Activated CD4-positive, alpha-beta T cell treated with anti-CD3 and anti-CD28 coated beads for 36 hours (primary cell): ENCODE data around the gene ITGA11. TPM values are rescaled to one million over a fixed set of nuclear protein-coding genes. Genes with fewer than 3 reads are reported as not detected.
A peak's percentile ranks its signal among the peaks of the same experiment; 100 is the strongest.

ENCODE experiments used
- ATAC-seq: fragments of 200-7000 bp; cut with Tn5 transposase; one replicate; pipeline ENCODE4 v1.10.0; 2021; ENCODE audit warnings: mild to moderate bottlenecking, moderate library complexity
- CTCF ChIA-PET: fragments of 350-600 bp; sonication (Branson Sonifier 250); formaldehyde crosslinking; loops from one replicate; lab custom pipeline; 2021; ENCODE audit warnings: antibody characterized with exemption; lab: Charles Lee
- POLR2A ChIA-PET: fragments of 350-600 bp; sonication (Branson Sonifier 250); formaldehyde crosslinking; loops from one replicate; lab custom pipeline; 2021; ENCODE audit warnings: antibody characterized with exemption, inconsistent platforms; lab: Charles Lee
- DNase-seq: peaks from one replicate; pipeline ENCODE4 v3.0.0-alpha.2; 2020
- H3K27ac Mint-ChIP-seq: one replicate; pipeline ENCODE4 v1.8.0; 2021; ENCODE audit warnings: mixed read lengths
- H3K27me3 Mint-ChIP-seq: one replicate; pipeline ENCODE4 v1.8.0; 2021; ENCODE audit warnings: mixed read lengths
- H3K36me3 Mint-ChIP-seq: one replicate; pipeline ENCODE4 v1.8.0; 2021; ENCODE audit warnings: low read depth, mixed read lengths
- H3K4me1 Mint-ChIP-seq: one replicate; pipeline ENCODE4 v1.8.0; 2021; ENCODE audit warnings: mixed read lengths
- H3K4me3 Mint-ChIP-seq: one replicate; pipeline ENCODE4 v1.8.0; 2021; ENCODE audit warnings: mild to moderate bottlenecking, moderate library complexity, mixed read lengths
- H3K9me3 Mint-ChIP-seq: one replicate; pipeline ENCODE4 v1.8.0; 2021; ENCODE audit warnings: low read depth, mixed read lengths
- intact Hi-C, 2 experiments: fragments of 100-400 bp; cut with DNase I in 1 of 2; cut with micrococcal nuclease in 1 of 2; formaldehyde crosslinking; loops; one replicate each; pipeline versions ENCODE4 v1.14.2 to v1.15.1; 2022 to 2024; cut with DNase I, micrococcal nuclease
- total RNA-seq, 2 experiments: library from RNA; stranded (reverse); gene quantifications; one replicate each; pipeline ENCODE4 v1.2.3, GENCODE V29; 2021

Gene ITGA11
- total RNA-seq, 2 experiments from 2014 or later, result 2.9 to 3.2 TPM

DNA sequence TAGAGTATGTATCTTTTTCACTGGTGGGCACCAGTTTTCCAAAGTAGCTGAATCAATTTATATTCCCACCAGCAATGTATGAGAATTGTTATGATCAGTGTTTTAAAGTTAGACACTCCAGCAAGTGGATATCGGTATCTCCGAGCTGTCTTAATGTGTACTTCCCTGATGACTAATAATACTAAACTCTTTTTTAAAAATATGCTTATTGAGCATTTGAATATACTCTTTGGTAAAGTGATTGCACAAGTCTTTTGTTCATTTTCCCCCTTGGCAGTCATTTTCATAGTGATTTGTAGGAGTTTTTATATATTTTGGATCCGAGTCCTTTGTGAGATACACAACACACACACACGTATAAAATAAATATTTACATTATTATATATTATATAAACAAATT is 166.9 kb downstream of the ITGA11 start:
- CTCF ChIA-PET, result interaction anchor here (0.6 to 1.3 kb wide), 5 partner anchors 8 to 206 kb away, joined by 3 to 5 read pairs (median 3); partner anchors contain the start of gene FEM1B
- Mint-ChIP-seq H3K4me3 (no peak overlapping the region), H3K27ac (no peak overlapping the region), H3K4me1 (no peaks in the 10 kb centered on the region), H3K36me3 (no peaks in the 10 kb centered on the region), H3K9me3 (no peaks in the 10 kb centered on the region), H3K27me3 (peaks cover 13% of the 10 kb centered on the region)
- intact Hi-C loops, result no loop called here
- ATAC-seq (no peak), DNase-seq (no peak)
- POLR2A ChIA-PET, result interaction anchor here (0.6 kb wide), 1 partner anchor 234 kb away, joined by 4 read pairs; no protein-coding TSS in a partner anchor

DNA sequence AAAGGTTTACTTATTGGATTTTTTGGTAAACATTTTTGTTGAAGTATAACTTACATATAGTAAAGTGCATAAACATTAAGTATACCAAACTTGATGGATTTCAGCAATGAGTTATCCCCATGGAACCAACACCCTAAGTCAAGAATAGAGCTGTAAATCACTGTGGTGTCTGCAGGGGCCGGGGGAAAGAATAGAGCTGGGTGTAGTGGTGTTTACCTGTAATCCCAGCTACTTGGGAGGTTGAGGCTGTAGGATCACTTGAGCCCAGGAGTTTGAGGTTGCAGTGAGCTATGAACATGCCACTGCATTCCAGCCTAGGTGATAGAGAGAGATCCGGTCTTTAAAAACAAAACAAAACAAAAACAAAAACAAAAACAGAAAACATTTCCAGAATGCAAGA is 167.7 kb downstream of the ITGA11 start:
- Mint-ChIP-seq H3K9me3 (no peaks in the 10 kb centered on the region), H3K27ac (no peak overlapping the region), H3K4me1 (peaks cover 2% of the 10 kb centered on the region), H3K4me3 (no peak overlapping the region), H3K36me3 (no peaks in the 10 kb centered on the region), H3K27me3 (peaks cover 13% of the 10 kb centered on the region)
- ChIA-PET POLR2A (no interaction called here), CTCF (interaction anchor here (1.1 kb wide), 2 partner anchors 9 to 13 kb away, joined by 4 to 5 read pairs; partner anchors contain the start of gene FEM1B)
- DNase-seq (no peak), ATAC-seq (no peak)
- intact Hi-C loops, result no loop called here

DNA sequence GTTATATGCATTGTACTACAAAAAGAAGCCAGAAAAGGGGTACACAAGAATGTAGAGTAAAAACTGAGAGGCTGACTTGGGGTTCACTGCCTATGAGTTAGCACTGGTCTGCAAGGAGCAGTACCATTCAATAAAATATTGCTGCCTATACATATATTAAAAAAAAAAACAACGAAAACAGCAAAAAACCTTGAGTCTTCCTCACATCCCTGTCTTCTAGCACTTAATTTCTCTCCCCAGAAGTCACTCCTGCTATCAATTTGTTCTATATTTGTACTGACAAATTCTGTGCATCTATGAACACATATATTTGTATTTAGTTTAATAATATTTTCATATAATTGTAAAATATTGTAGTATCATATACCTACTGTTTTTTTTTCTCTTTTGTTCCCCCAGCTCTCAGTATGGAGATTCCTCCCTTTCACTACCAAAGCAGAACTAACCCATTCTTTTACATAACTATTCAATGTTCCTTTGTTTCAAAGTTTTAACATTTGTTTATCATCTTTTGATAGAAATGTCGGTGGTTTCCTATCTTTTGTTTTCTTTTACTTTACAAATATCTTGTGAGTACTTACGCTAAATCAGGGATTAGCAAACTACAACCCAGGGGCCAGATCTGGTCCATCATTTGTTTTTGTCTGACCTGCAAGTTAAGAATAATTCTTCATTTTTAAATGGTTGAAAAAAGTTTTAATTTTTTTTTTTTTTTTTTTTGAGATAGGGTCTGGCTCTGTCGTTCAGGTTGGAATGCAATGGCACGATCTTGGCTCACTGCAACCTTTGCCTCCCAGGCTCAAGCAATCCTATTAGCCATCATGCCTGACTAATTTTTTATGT is 169.2 kb downstream of the ITGA11 start:
- no peaks in the 10 kb centered on the region for H3K9me3 Mint-ChIP-seq
- H3K36me3 Mint-ChIP-seq, result no peaks in the 10 kb centered on the region
- H3K4me3 Mint-ChIP-seq, result no peak overlapping the region
- DNase-seq (no peak), ATAC-seq (no peak)
- CTCF ChIA-PET, result interaction anchor here (1.0 kb wide), 1 partner anchor 10 kb away, joined by 5 read pairs; no protein-coding TSS in a partner anchor
- H3K27me3 Mint-ChIP-seq, result peaks cover 10% of the 10 kb centered on the region
- intact Hi-C loops, result no loop called here
- peaks cover 7% of the 10 kb centered on the region for H3K4me1 Mint-ChIP-seq
- H3K27ac Mint-ChIP-seq, result no peak overlapping the region
- POLR2A ChIA-PET, result no interaction called here

DNA sequence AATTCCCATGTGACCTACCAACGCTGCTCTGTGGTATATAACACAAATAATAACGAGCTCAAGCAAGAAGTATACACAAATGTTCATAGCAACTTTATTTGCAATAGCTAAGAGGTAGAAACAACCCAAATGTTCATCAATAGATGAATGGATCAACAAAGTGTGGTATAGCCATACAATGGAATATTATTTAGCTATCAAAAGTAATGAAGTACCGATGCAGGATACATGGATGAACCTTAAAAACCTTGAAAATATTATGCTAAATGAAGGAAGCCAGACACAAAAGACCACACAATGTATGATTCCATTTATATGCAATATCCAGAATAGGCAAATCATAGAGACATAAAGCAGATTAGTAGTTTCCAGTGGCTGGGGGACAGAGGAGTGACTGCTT is 170.0 kb downstream of the ITGA11 start:
- intact Hi-C loops, result no loop called here
- no peak overlapping the region for H3K4me3 Mint-ChIP-seq
- peaks cover 9% of the 10 kb centered on the region for H3K27me3 Mint-ChIP-seq
- no peaks in the 10 kb centered on the region for H3K9me3 Mint-ChIP-seq
- H3K27ac Mint-ChIP-seq, result no peak overlapping the region
- POLR2A ChIA-PET, result no interaction called here
- ATAC-seq (no peak), DNase-seq (no peak)
- H3K36me3 Mint-ChIP-seq, result no peaks in the 10 kb centered on the region
- peaks cover 7% of the 10 kb centered on the region for H3K4me1 Mint-ChIP-seq
- CTCF ChIA-PET, result interaction anchor here (1.0 kb wide), 1 partner anchor 9 kb away, joined by 5 read pairs; no protein-coding TSS in a partner anchor

DNA sequence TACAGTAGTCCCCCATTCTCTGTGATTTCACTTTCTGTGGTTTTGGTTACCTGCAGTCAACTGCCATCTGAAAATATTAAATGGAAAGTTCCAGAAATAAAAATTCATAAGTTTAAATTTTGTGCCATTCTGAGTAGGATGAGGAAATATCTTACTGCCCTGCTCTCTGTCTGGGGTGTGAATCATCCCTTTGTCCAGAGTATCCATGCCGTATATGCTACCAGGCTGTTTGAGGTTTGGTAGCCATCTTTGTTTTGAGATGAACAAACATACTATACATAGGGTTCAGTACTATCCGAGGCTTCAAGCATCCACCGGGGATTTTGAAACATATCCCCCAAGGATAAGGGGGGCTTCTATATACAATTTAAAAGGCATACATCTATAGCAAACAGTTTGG is 170.7 kb downstream of the ITGA11 start:
- intact Hi-C loops, result no loop called here
- peaks cover 9% of the 10 kb centered on the region for H3K27me3 Mint-ChIP-seq
- no peaks in the 10 kb centered on the region for H3K36me3 Mint-ChIP-seq
- no peak overlapping the region for H3K27ac Mint-ChIP-seq
- no peak for DNase-seq
- no peak for ATAC-seq
- no peak overlapping the region for H3K4me3 Mint-ChIP-seq
- CTCF ChIA-PET, result interaction anchor here (1.0 kb wide), 1 partner anchor 8 kb away, joined by 5 read pairs; no protein-coding TSS in a partner anchor
- no peaks in the 10 kb centered on the region for H3K9me3 Mint-ChIP-seq
- peaks cover 8% of the 10 kb centered on the region for H3K4me1 Mint-ChIP-seq
- POLR2A ChIA-PET, result no interaction called here

DNA sequence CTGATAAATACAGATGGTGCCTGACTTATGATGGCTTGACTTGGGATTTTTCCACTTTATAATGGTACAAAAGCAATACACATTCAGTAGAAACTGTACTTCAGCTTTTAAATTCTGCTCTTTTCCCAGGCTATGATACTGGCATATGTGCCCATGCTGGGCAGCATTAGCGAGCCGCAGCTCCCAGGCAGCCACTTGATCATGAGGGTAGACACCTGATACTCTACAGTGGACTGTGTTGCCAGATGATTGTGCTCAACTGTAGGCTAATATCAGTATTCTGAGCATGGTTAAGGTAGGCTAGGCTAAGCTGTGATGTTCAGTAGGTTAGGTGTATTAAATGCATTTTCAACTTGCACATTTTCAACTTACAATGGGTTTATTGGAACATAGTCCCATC is 172.1 kb downstream of the ITGA11 start:
- Mint-ChIP-seq H3K9me3 (no peaks in the 10 kb centered on the region), H3K36me3 (no peaks in the 10 kb centered on the region), H3K4me3 (no peak overlapping the region), H3K27ac (no peak overlapping the region), H3K27me3 (peaks cover 6% of the 10 kb centered on the region), H3K4me1 (peaks cover 8% of the 10 kb centered on the region)
- POLR2A ChIA-PET, result no interaction called here
- CTCF ChIA-PET, result no interaction called here
- no peak for DNase-seq
- intact Hi-C loops, result loop anchor here in 1 of 2 experiments (10.0 kb wide), 1 partner anchor 415 kb away; no protein-coding TSS in a partner anchor
- ATAC-seq, result no peak

DNA sequence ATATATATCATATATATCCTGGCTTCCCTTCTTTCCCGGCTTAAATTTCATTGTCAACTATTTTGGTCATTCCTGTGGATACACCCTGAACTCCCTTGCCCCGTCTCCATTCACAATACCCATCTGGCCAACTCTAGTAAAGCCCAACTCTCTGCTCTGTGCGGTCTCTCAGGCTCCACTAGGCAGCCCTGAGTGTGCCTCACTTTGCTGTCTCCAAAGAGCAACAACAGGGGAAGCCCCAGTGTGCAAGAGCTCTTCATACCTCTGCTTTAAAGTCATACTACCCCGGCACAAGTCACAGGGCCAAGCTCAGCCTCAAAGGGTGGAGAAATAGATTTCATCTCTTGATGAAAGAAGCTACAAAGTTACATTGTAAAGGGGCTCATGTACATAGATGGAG is 173.3 kb downstream of the ITGA11 start:
- Mint-ChIP-seq H3K27me3 (peaks cover under 1% of the 10 kb centered on the region), H3K4me1 (peaks cover 8% of the 10 kb centered on the region), H3K4me3 (no peak overlapping the region), H3K27ac (no peak overlapping the region), H3K36me3 (no peaks in the 10 kb centered on the region), H3K9me3 (no peaks in the 10 kb centered on the region)
- intact Hi-C loops, result loop anchor here in 1 of 2 experiments (10.0 kb wide), 1 partner anchor 416 kb away; no protein-coding TSS in a partner anchor
- CTCF ChIA-PET, result interaction anchor here (1.1 kb wide), 2 partner anchors 35 to 112 kb away, joined by 4 read pairs; no protein-coding TSS in a partner anchor
- ATAC-seq, result peak; percentile 94
- peak; percentile 71 for DNase-seq
- POLR2A ChIA-PET, result no interaction called here

DNA sequence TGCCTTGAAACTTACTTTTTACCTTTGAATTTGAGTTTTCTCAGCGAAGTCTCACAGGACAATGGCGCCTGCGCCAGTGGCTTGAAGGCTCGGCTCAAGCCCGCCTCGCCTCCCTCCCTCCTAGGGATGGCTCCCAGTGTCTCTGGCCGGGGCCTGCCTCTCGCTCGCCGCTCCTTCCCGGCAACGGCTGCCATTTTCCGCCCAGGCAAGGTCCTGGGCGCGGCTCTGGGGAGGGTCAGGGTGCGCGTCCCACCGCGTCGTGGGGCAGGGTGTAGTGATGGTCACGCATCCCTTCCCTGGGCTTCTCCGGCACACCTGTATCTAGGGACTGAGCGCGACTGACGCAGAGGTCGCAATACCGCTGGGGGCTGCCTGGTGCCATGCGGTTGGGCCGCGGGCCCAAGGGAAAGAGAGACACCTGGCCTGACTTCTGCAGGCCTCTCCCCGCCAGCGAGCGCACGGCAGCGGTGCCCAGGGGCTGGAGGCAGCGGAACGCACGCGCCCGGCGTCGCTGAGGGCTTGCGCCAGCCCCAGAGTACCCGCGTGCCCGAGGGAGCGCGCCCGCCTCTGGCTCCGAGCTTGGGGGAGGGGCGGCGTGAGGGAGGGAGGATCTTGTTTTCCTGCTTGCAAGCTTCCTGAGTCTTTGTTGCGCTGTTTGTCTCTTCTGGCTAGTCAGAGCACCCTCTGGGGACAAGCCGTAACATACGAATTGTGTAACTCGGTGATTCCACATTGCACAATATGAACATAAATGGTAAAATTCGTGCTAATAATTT is 175.1 kb downstream of the ITGA11 start:
- Mint-ChIP-seq H3K4me1 (peaks cover 8% of the 10 kb centered on the region), H3K9me3 (no peaks in the 10 kb centered on the region), H3K4me3 (peak overlapping the region; percentile 66), H3K36me3 (no peaks in the 10 kb centered on the region), H3K27ac (peak overlapping the region; percentile 78), H3K27me3 (no peaks in the 10 kb centered on the region)
- POLR2A ChIA-PET, result interaction anchor here (0.9 kb wide), 1 partner anchor 20 kb away, joined by 3 read pairs; the partner anchor contains the start of gene FEM1B
- ATAC-seq, result peak; percentile 70
- CTCF ChIA-PET, result interaction anchor here (0.6 to 1.0 kb wide), 5 partner anchors 9 to 675 kb away, joined by 3 to 9 read pairs (median 3); partner anchors contain the start of gene FEM1B
- intact Hi-C loops, result loop anchor here in 1 of 2 experiments (1.0 to 10.0 kb wide), 3 partner anchors 20 to 418 kb away; partner anchors contain the start of genes CLN6 and FEM1B
- peak; percentile 87 for DNase-seq

DNA sequence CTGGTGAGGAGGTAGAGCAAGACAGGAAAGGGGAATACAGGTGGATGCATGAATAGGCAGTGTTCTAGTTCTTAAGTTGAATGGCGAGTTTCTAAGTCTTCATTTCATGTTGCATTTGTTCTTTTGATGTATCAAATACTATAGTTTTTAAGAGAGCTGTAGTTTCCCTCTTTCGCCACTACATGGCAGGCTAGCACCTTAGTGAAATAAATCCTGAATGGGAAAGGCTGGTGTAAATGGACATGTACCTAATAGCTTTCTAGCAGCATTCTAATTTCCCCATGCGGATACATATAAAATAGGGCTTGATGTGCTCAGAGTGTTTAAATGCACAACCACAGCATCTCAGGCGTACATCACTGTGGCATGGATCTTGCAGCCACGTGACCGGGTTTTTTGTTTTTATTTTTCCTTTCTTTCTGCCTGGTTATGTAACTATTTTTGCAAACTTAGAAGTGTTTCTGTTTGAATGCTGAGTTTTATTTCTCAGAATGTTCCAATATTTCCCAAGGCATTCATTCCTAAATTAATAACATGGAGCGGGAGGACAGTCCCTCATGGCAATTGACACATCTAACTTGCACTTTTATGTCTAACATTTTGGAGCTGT is 178.9 kb downstream of the ITGA11 start:
- intact Hi-C loops, result loop anchor here (1.0 to 10.0 kb wide), 5 partner anchors 46 to 422 kb away; no protein-coding TSS in a partner anchor
- H3K36me3 Mint-ChIP-seq, result no peaks in the 10 kb centered on the region
- H3K27ac Mint-ChIP-seq, result no peak overlapping the region
- H3K4me1 Mint-ChIP-seq, result peaks cover 2% of the 10 kb centered on the region
- DNase-seq (peak; percentile 53), ATAC-seq (peak; percentile 51)
- ChIA-PET CTCF (interaction anchor here (0.7 to 2.2 kb wide), 29 partner anchors 9 to 392 kb away, joined by 3 to 53 read pairs (median 3); partner anchors contain the start of genes CLN6, FEM1B and PIAS1), POLR2A (interaction anchor here (2.2 kb wide), 1 partner anchor 53 kb away, joined by 8 read pairs; no protein-coding TSS in a partner anchor)
- H3K9me3 Mint-ChIP-seq, result no peaks in the 10 kb centered on the region
- H3K27me3 Mint-ChIP-seq, result no peaks in the 10 kb centered on the region
- H3K4me3 Mint-ChIP-seq, result no peak overlapping the region

DNA sequence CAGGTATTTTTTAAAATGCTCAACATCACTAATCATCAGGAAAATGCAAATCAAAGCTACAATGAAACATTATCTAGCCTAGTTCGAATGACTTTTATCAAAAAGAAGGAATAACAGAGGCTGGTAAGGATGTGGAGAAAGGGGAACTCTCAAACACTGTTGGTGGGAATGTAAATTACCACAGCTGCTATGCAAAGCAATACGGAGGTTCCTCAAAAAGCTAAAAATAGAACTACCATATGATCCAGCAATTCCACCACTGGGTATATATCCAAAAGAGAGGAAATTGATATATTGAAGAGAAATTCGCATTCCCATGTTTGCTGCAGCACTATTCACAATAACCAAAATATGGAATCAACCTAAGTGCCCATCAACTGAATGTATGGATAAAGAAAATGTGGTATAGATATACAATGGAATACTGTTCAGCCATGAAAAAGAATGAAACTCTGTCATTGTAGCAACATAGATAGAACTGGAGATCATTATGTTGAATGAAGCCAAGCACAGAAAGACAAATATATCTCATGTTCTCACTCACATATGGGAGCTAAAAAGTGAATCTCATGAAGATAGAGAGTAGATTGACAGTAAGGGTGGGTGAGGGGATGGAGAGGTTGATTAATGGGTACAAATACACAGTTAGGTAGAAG is 182.8 kb downstream of the ITGA11 start:
- no peak overlapping the region for H3K4me3 Mint-ChIP-seq
- H3K36me3 Mint-ChIP-seq, result no peaks in the 10 kb centered on the region
- CTCF ChIA-PET, result interaction anchor here (0.7 to 1.6 kb wide), 4 partner anchors 11 to 202 kb away, joined by 3 to 4 read pairs (median 3); no protein-coding TSS in a partner anchor
- POLR2A ChIA-PET, result no interaction called here
- DNase-seq (no peak), ATAC-seq (no peak)
- intact Hi-C loops, result no loop called here
- H3K9me3 Mint-ChIP-seq, result peaks cover 2% of the 10 kb centered on the region
- H3K4me1 Mint-ChIP-seq, result no peaks in the 10 kb centered on the region
- H3K27me3 Mint-ChIP-seq, result no peaks in the 10 kb centered on the region
- H3K27ac Mint-ChIP-seq, result no peak overlapping the region
